Activated naive CD8-positive, alpha-beta T cell treated with anti-CD3 and anti-CD28 coated beads for 36 hours (primary cell): ENCODE results near the gene MAPK1IP1L. TPM values are rescaled to one million over a fixed set of nuclear protein-coding genes. Genes with fewer than 3 reads are reported as not detected.
"Not testable (repeated sequence)": the region's sequence is repeated elsewhere in the genome, so short reads cannot be mapped to it uniquely, and the experiment has no call there.

Source experiments
- DNase-seq: peaks from one replicate; pipeline ENCODE4 v3.0.0; 2021
- H3K27ac Mint-ChIP-seq: one replicate; pipeline ENCODE4 v1.8.0; 2022; ENCODE audit warnings: mild to moderate bottlenecking, moderate library complexity, mixed read lengths
- H3K27me3 Mint-ChIP-seq: one replicate; pipeline ENCODE4 v1.8.0; 2022; ENCODE audit warnings: mild to moderate bottlenecking, mixed read lengths
- H3K36me3 Mint-ChIP-seq: one replicate; pipeline ENCODE4 v1.8.0; 2021; ENCODE audit warnings: mild to moderate bottlenecking, mixed read lengths
- H3K4me1 Mint-ChIP-seq: one replicate; pipeline ENCODE4 v1.8.0; 2021; ENCODE audit warnings: mixed read lengths
- H3K4me3 Mint-ChIP-seq: one replicate; pipeline ENCODE4 v1.8.0; 2022; ENCODE audit warnings: mild to moderate bottlenecking, moderate library complexity, mixed read lengths
- H3K9me3 Mint-ChIP-seq: one replicate; pipeline ENCODE4 v1.8.0; 2022; ENCODE audit warnings: mixed read lengths
- total RNA-seq, 2 experiments: library from RNA; stranded (reverse); gene quantifications; one replicate each; pipeline ENCODE4 v1.2.3, GENCODE V29; 2021

MAPK1IP1L gene
- total RNA-seq, 2 experiments from 2014 or later: 118 to 122 TPM

DNA sequence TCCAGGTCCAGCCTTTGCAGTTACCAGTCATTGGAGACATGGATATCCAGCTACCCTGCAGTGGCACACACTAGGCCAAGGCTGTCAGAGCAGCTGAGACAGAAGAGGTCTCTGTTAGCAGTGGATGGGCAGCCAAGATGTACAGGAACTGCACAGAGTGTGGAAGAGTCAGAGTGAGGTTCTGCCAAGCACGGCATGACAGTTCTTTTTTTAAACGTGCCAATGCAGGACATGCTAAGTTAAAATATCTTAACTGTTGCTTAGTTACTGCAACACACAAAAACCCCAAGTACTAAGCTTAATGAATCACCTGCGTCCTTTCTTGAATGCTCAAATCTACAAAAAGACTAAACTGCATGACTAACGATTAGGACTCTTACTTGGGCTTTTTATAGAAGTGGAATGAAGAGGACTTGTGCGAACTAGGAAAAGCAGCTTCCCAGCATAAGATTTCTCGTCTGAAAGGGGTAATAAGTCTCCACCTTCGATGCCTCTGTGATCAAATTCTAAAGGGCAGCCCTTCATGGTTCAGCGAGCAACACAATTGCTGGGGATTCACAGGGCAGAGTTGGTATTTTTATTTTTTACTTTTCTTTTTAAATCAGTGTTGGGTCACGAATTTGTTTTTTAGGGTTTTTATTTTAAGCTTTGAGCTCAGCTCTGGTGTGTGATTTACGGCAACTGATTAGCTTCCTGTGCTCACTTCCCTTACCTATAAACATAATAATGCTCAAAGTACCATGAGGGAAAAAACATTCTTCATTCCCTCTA, 20.6 kb downstream of the MAPK1IP1L start:
- H3K9me3 Mint-ChIP-seq: no peaks in the 10 kb centered on the region
- peak; percentile 21 for DNase-seq
- H3K27ac Mint-ChIP-seq: peak overlapping the region; percentile 68
- peaks cover 15% of the 10 kb centered on the region for H3K36me3 Mint-ChIP-seq
- H3K4me3 Mint-ChIP-seq: peak overlapping the region; percentile 36
- H3K27me3 Mint-ChIP-seq: no peaks in the 10 kb centered on the region
- peaks cover 26% of the 10 kb centered on the region for H3K4me1 Mint-ChIP-seq

- no peak overlapping the region for H3K4me3 Mint-ChIP-seq
- H3K27ac Mint-ChIP-seq: no peak overlapping the region
- DNase-seq: no peak
- H3K4me1 Mint-ChIP-seq: peaks cover 26% of the 10 kb centered on the region
- no peaks in the 10 kb centered on the region for H3K9me3 Mint-ChIP-seq
- peaks cover 8% of the 10 kb centered on the region for H3K36me3 Mint-ChIP-seq
- no peaks in the 10 kb centered on the region for H3K27me3 Mint-ChIP-seq
These were observed 22.4 kb downstream of the MAPK1IP1L start for GRCh38 chr14:55073856-55074255.

- DNase-seq: no peak
- no peaks in the 10 kb centered on the region for H3K9me3 Mint-ChIP-seq
- H3K27me3 Mint-ChIP-seq: no peaks in the 10 kb centered on the region
- peak overlapping the region; percentile 29 for H3K4me3 Mint-ChIP-seq
- no peak overlapping the region for H3K27ac Mint-ChIP-seq
- H3K4me1 Mint-ChIP-seq: peaks cover 26% of the 10 kb centered on the region
- H3K36me3 Mint-ChIP-seq: peaks cover 8% of the 10 kb centered on the region
These were observed 23.2 kb downstream of the MAPK1IP1L start for GRCh38 chr14:55074662-55075061.

GRCh38 chr14:55075628-55076175, 24.3 kb downstream of the MAPK1IP1L start:
- DNase-seq: no peak
- H3K27ac Mint-ChIP-seq: no peak overlapping the region
- no peaks in the 10 kb centered on the region for H3K27me3 Mint-ChIP-seq
- H3K4me3 Mint-ChIP-seq: no peak overlapping the region
- peaks cover 8% of the 10 kb centered on the region for H3K36me3 Mint-ChIP-seq
- H3K9me3 Mint-ChIP-seq: no peaks in the 10 kb centered on the region
- peaks cover 26% of the 10 kb centered on the region for H3K4me1 Mint-ChIP-seq

GRCh38 chr14:55077170-55078151, 26.0 kb downstream of the MAPK1IP1L start:
- peak; percentile 9 for DNase-seq
- Mint-ChIP-seq H3K4me1 (peaks cover 12% of the 10 kb centered on the region), H3K9me3 (no peaks in the 10 kb centered on the region), H3K36me3 (no peaks in the 10 kb centered on the region), H3K27me3 (no peaks in the 10 kb centered on the region), H3K4me3 (no peak overlapping the region), H3K27ac (no peak overlapping the region)

GRCh38 chr14:55079961-55080360, 28.5 kb downstream of the MAPK1IP1L start:
- DNase-seq, H3K4me3 Mint-ChIP-seq, H3K27ac Mint-ChIP-seq, H3K36me3 Mint-ChIP-seq, H3K9me3 Mint-ChIP-seq, H3K4me1 Mint-ChIP-seq, H3K27me3 Mint-ChIP-seq: not testable (repeated sequence)

DNA sequence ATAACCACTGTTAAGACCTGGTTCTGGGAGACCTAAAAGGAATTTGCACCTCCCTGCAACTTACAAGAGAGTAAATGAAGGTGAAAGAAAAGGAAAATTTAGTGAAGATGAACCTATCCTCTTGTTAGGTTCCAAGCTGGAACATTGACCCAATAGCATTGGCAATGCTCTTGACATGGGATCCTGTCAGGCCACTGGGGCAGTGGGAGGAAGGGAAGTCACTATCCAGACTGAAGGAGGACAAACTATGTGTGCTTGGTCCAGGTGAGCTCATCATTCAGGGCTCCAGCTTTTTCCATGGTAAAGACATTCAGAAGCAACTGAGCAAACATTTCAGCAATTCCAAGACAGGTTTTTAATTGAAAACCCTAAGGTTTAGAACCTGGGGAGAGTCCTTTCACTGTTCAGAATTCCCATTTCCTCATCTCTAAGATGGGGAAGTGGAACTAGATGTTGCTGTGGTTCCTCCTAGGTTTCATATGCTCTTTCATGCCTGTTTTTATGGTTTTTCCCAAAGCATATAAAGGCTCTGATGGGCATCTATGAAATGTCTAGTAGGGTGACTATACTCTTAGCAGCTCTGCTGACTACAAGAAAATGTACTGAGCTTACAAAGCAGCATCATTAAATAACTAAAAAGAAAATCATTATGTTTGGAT, 33.1 kb downstream of the MAPK1IP1L start:
- no peak for DNase-seq
- Mint-ChIP-seq H3K4me1 (peaks cover 2% of the 10 kb centered on the region), H3K27ac (no peak overlapping the region), H3K4me3 (no peak overlapping the region), H3K9me3 (no peaks in the 10 kb centered on the region), H3K36me3 (no peaks in the 10 kb centered on the region), H3K27me3 (no peaks in the 10 kb centered on the region)

DNA sequence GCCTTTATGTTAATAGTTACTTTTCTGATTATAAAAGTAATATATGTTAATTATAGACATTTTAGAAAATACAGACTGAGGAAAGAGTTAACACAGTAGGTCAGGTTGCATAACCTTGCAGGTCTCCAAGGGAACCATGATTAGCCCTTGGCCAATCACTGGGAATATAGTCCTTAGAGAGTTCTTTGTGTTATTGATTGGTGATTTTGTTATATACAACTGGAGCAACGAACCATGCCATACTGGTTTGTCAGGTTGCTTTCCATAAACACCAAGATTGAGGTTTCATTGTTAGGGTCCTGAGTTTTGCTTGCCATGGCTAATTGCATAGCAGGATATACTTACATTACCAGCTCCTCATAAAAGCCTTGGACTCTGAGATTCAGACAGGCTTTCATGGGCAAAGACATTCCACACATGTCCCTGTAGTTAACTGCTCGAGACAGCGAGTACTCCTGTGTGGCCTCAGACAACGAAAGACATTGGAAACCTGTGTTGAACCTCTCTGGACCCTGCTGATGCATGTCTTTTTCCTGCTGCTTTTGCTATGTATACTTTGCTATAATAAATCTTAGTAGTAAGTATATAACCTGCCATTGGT, 33.7 kb downstream of the MAPK1IP1L start:
- Mint-ChIP-seq H3K4me1 (peaks cover 3% of the 10 kb centered on the region), H3K27ac (no peak overlapping the region), H3K27me3 (no peaks in the 10 kb centered on the region), H3K9me3 (no peaks in the 10 kb centered on the region), H3K36me3 (no peaks in the 10 kb centered on the region), H3K4me3 (no peak overlapping the region)
- DNase-seq: no peak

DNA sequence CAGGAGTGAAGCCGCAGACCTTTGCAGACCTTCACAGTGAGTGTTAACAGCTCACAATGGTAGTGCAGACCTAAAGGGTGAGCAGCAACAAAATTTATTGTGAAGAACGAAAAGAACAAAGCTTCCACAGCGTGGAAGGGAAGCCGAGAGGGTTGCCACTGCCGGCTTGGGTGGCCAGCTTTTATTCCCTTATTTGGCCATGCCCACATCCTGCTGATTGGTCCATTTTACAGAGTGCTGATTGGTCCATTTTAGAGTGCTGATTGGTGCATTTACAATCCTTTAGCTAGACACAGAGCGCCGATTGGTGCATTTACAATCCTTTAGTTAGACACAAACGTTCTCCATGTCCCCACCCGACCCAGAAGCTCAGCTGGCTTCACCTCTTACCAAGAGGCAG, 35.5 kb downstream of the MAPK1IP1L start:
- Mint-ChIP-seq H3K27ac (no peak overlapping the region), H3K9me3 (no peaks in the 10 kb centered on the region), H3K4me3 (no peak overlapping the region), H3K36me3 (no peaks in the 10 kb centered on the region), H3K27me3 (no peaks in the 10 kb centered on the region), H3K4me1 (peaks cover 3% of the 10 kb centered on the region)
- no peak for DNase-seq

DNA sequence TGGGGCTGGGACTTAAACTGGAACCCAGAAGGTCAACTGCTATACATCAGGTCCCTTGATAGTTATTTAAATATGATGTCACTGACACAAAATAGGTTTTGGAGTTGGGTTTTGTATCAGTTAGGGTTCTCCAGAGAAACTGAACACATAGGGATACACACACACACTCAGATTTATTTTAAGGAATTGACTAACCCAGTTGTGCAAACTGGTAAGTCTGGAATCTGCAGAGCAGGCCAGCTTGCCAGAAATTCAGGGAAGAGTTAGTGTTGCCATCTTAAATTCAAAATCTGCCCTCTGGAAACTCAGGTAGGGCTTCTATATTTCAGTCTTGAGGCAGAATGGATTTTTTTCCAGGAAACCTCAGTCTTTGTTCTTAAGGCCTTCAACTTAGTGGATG, 36.9 kb downstream of the MAPK1IP1L start:
- Mint-ChIP-seq H3K36me3 (no peaks in the 10 kb centered on the region), H3K27ac (no peak overlapping the region), H3K4me3 (no peak overlapping the region), H3K27me3 (no peaks in the 10 kb centered on the region), H3K4me1 (peaks cover 3% of the 10 kb centered on the region), H3K9me3 (no peaks in the 10 kb centered on the region)
- DNase-seq: no peak

- H3K4me3 Mint-ChIP-seq: no peak overlapping the region
- H3K27me3 Mint-ChIP-seq: no peaks in the 10 kb centered on the region
- no peaks in the 10 kb centered on the region for H3K9me3 Mint-ChIP-seq
- peaks cover 5% of the 10 kb centered on the region for H3K4me1 Mint-ChIP-seq
- no peaks in the 10 kb centered on the region for H3K36me3 Mint-ChIP-seq
- no peak for DNase-seq
- H3K27ac Mint-ChIP-seq: no peak overlapping the region
These were observed 40.9 kb downstream of the MAPK1IP1L start for GRCh38 chr14:55092341-55092740.

DNA sequence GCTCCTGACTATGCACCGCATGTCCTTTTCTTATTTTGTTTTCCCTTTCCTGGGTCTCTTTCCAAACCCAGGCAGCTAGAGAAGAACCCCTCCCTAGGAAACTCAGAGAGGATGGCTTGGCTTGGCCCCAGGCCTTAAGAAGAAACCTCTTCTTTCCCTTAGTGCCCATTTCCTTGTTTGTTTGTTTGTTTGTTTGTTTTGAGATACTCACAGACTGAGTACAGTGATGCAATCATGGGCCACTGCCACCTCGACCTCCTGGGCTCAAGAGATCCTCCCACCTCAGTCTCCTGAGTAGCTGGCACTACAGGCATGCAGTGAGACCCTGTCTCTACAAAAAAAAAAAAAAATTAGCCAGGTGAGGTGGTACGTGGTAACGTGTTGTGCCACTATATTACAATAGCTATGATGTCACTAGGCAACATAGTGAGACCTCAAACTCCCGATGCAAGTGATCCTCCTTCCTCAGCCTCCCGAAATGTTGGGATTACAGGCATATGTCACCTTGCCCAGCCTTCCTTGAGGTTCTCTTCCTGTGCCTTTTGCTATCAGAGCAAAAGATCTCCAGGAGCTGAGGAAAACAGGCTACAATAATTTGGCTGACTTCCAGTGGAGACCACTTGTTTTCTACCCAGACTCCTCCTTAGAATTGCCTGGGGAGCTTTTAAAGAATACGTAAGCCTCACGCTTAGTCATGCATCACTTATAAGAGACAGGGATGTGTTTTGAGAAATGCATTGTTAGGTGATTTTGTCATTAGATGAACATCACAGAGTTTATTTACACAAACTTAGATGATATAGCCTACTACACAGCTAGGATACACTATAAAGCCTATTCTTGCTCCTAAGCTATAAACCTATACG, 43.1 kb downstream of the MAPK1IP1L start:
- H3K27ac Mint-ChIP-seq: no peak overlapping the region
- H3K9me3 Mint-ChIP-seq: no peaks in the 10 kb centered on the region
- no peaks in the 10 kb centered on the region for H3K36me3 Mint-ChIP-seq
- peaks cover 16% of the 10 kb centered on the region for H3K4me1 Mint-ChIP-seq
- no peak overlapping the region for H3K4me3 Mint-ChIP-seq
- DNase-seq: no peak
- H3K27me3 Mint-ChIP-seq: no peaks in the 10 kb centered on the region

DNA sequence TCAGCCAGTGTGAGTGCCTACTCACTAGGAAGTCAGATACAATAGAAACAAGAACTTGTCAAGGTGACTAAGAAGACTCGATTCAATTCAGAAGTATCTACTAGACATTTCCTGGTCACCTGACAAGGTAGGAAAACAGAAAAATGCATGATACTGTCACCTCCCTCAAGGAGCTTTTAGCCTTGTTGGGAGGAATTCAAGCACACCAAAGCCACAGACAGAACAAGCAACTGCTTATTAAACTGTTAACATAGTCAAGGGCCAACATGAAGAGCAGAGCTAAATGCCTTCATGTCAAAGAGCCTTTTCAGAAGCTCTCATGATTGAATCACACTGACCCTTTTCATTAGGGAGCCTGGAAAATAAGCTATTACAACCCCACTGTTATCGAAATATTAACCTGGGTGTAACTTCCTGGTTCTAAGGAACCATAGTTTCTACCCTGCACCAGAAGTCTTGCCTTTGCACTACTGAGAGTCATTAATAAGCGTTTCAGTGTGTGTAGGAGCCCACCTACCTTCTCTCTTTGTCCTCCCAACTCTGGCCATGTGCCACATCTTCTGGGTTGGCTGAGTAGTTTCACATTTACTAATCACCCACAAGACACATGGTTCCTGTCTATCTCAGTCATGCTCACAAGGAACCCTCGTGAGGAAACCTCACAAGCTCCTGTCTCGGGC, 46.6 kb downstream of the MAPK1IP1L start:
- Mint-ChIP-seq H3K4me1 (peaks cover 28% of the 10 kb centered on the region), H3K27me3 (no peaks in the 10 kb centered on the region), H3K4me3 (peak overlapping the region; percentile 9), H3K9me3 (no peaks in the 10 kb centered on the region), H3K36me3 (no peaks in the 10 kb centered on the region), H3K27ac (peak overlapping the region; percentile 86)
- peak; percentile 68 for DNase-seq
